HFF-Myc (cell line): Measurements from ENCODE around the gene PPP2R2B.

Experiments used
- DNase-seq: peaks from one replicate; pipeline ENCODE4 v3.0.0-alpha.2; 2011; ENCODE audit warnings: low read depth; ENCODE audit errors: extremely low read depth
- H3K4me3 ChIP-seq: replicated peaks from 2 replicates; pipeline ENCODE4 v1.5.1; 2011; ENCODE audit warnings: low read depth, mild to moderate bottlenecking, control low read depth, low read length
- CTCF ChIP-seq: IDR thresholded peaks from 2 replicates; pipeline ENCODE4 v1.5.1; 2012; ENCODE audit warnings: mild to moderate bottlenecking, low read depth, low read length, control low read depth; ENCODE audit errors: missing control alignments

The PPP2R2B gene

GRCh38 chr5:146781157-146781556, 97.4 kb downstream of the PPP2R2B start:
- no peak for DNase-seq
- TF ChIP-seq CTCF = no peak
- no peak overlapping the region for H3K4me3 ChIP-seq

- H3K4me3 ChIP-seq = no peak overlapping the region
- DNase-seq = no peak
- TF ChIP-seq CTCF = no peak
Measured at GRCh38 chr5:146779211-146779869, 99.2 kb downstream of the PPP2R2B start.

GRCh38 chr5:146778795-146779194, 99.8 kb downstream of the PPP2R2B start:
- no peak for DNase-seq
- TF ChIP-seq CTCF = no peak

GRCh38 chr5:146778261-146778660, 100.3 kb downstream of the PPP2R2B start:
- no peak overlapping the region for H3K4me3 ChIP-seq
- no peak for TF ChIP-seq CTCF
- no peak for DNase-seq

More at GRCh38 chr5:146778795-146779194, 99.8 kb downstream of the PPP2R2B start:
- no peak overlapping the region for H3K4me3 ChIP-seq

- TF ChIP-seq CTCF = no peak
- no peak for DNase-seq
- no peak overlapping the region for H3K4me3 ChIP-seq
Measured at GRCh38 chr5:146772881-146773466, 105.6 kb downstream of the PPP2R2B start.

- no peak overlapping the region for H3K4me3 ChIP-seq
- DNase-seq = no peak
- no peak for TF ChIP-seq CTCF
Measured at GRCh38 chr5:146770980-146771379, 107.6 kb downstream of the PPP2R2B start.
